NCI-H748 (cell line): ENCODE measurements around the gene FIBIN.

Source experiments
- DNase-seq: peaks from one replicate; lab custom pipeline; 2025; ENCODE audit not compliant: unreplicated experiment; lab: John Stamatoyannopoulos, UW

The FIBIN gene

DNA sequence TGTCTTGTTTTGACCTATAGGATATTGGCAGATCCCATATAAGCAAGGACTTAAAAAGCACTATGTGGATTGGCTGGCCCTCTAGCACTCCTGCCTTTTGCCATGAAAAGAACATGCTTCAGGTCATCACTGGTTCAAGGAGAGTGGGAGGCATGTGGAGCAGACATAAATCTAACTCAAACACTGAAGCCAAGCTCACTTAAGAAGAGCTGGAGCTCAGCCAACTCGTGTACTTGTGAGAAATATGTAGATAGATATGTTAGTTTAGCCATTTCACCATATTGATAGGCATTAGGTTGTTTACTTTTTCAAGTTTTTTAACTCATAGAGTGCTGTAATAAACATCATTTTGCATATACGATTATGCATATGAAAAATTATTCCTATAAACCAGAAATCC, 26.8 kb downstream of the FIBIN start:
- peak; percentile 24 for DNase-seq

DNA sequence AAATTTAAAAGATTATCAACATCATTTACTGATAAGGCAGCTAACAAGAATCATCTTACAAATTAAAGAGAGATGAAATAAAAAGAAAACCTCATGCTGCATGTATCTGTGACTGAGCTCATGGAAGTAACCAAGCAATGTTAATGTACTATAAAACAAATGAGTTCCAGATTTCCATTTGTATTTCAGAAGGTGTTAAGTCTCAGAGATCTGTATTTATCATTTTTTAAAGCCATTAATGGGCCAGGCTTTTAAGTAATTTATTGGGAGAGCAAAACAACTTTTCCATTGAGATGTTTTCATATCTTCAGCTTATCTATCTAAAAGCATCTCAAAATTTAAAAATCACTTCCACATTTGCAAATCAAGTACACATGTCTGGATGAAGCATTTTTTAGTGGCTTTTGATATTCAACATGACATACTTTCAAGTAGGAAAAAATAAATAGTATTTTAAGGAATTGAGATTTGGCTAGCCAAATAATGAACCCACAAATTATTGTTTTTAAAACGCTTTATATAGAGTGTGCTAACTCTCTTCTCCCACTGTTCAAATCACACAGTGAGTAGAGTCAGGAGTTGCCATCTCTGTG, 28.8 kb downstream of the FIBIN start:
- DNase-seq, result no peak

DNA sequence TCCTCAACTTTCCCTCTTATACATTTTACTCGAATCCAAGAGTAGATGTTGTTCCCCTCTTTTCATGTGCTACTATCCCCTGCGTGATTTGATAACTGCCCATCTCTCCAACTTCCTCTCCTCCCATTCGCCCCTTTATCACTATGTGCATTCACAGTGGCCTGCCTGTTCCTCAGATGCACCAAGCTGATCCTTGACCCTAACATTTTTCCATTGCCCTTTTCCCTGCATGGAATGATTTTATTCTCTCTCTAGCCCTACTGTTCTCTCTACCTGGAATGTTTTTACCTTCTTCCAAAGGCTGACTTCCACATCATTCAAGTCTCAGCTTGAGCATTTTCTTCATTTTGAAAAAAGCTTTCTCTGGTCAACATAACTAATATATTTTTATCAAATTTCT, 31.0 kb downstream of the FIBIN start:
- no peak for DNase-seq

DNA sequence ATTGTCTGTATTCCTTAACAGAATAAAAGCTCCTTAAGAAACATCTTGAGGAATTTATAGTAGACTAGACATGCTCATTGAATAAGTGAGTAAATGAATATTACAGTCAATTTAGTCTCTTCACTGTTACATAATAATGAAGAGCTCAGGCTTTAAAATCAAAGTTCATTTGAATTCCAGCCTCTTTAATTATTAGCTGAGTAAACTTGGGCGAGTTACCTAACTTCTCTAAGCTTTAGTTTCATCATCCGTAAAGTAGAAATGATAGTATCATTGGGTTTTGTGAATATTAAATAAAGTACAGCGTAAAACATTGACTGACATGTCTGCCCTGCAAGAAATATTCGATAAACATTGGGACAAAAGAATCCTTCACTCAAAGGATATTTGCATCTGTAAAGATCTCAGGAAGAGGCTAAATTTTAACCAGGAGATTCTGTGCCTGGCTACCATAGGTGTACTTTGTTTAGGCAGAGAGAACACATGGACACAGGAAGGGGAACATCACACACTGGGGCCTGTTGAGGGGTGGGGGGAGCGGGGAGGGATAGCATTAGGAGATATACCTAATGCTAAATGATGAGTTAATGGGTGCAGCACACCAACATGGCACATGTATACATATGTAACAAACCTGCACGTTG, 31.5 kb downstream of the FIBIN start:
- no peak for DNase-seq

DNA sequence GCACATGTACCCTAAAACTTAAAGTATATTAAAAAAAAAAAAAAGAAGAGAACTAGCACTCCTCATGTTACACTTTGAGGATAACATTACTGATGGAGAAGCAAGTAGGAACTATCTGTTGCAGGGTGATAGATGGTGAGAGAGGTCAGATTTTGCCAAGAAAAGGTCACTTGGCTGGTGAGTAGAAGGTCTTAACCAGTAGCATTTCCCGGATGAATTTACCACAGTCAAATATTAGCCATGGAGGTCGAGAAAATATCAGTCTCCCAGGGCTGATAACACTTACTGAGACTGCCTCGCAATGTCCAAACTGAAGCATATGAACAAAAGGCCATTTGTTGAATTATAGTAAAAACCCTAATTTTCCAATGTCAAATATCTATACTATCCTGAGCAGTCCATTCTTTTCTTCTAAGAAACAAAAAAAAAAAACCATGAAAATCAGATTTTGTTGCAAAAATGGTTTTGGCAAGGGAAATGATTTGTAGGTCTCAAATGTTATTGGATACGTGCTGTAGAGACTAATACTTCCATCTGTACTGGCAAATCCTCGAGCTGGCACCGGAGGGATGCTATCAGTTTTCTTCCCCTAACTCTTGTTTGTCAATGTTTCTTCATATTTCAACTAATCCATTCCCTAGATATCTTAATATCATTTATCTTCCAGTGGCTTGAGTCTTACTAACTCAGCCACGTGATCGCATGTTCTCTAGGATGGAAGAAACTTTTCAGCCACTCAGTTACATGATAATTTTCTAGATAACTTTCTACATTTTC, 32.2 kb downstream of the FIBIN start:
- DNase-seq, result no peak

DNA sequence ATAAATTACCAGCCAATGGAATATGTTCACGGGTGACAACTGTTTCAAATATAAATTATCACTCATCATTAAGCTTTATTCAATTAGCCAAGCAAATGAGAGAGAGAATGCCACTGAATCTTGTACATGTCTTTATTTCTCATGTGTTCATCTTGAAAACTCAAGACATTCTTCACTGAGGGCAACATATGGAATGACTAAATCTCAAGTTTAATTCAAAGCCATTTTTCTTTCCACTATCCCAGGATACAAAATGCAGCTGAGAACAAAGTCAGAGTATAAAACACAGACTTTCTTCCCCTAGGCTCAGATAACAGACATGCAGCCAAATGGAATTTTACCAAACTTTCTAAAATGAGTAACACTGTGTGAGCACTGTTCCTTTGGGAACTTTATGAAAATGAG, 34.7 kb downstream of the FIBIN start:
- DNase-seq, result no peak

DNA sequence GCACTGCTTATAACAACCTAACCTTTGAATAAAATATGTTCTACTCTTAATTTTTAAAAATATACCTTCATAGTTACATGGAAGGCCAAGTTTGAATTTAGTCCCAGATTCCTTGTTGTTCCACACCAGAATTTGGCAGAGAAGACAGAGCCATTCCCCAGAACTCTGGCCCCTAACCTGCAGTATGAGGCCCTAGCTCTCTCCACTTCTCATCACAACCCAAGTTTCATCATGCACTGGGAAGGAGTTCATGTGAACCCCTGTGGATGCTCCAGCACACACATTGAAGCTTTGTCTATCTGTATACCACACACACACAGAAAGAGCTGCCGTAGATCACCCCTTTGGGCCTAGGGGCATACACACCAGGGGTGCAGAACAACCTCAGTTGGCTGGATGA, 36.1 kb downstream of the FIBIN start:
- DNase-seq, result no peak

DNA sequence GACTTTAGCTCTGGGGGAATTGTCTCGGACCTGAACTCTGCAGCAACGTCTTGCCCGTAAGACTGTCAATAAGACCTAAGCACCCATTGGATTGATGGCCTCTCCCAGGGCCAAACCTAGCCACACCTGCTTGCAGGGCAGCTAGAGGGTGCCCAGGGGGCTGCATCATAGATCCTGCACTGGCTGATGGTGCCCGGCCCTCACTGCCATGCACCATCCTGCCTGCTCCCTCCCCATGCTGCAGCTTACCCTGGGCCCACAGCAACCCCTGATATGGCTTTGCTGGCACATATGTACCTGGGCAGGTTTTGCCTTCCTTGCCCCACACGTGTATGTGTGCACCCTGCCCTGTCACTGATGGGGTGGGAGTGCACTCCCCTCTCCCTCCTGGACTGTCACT, 37.8 kb downstream of the FIBIN start:
- no peak for DNase-seq

DNA sequence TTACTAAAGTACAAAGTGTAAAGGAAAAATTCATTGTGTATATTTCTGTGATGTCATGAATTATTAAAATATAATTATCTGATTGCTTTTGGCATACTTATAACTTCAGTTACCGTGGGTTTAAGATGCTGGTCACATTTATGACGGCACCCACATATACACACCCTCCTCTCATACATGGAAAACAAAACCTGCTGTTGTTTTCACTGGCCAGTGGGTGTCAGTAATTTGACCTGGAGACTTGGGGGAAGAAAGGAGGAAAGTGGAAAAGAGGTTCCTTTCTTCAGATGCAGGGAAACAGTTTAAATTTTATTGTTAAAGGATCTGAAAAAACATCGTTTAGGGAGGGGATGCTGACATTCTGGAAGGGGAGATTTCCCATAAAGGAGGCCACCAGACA, 46.0 kb downstream of the FIBIN start:
- no peak for DNase-seq

DNA sequence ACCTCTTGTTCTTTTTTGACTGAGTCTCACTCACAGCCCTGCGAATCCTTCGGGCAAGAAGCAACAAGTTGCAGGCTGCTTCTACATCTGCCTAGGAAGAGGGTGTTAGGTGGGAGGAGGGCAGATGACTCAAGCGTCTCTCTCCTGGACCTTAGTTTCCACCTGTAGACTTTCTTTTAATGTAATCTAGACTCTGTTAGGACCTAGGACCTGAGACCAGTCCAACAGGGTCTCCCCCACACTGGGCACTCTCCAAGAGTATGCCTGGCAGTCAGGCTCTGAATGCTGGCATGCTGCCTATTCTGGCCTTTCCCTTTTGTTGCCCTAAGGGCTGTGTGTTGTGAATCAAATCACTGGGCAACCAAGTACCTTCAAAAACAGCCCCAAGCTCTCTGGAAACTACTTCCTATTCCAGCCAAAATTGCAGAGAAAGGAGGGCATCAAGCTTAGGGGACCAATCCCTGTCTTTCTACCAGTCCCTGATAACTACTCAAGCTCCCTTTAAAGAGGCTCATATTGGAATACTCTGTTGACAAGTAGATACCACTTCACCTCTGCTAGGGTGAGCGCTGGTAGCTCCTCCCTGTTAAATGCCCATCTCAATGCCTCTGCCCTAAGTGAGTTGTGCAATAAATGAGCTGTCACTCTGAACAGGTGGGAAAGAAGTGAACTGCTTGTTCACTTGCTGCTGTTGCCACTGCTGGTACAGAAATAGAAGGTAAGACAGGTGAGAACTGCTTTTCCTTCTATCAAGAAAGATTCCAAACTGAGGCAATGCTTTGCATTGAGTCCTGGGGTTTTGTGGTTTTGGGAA, 46.6 kb downstream of the FIBIN start, which contains the start of gene BBOX1:
TSS of gene BBOX1 (plus strand) at position 514 of the 814 bp plus-strand sequence. CDS start 14,616 bp downstream, outside the sequence.
- peak; percentile 34 for DNase-seq

DNA sequence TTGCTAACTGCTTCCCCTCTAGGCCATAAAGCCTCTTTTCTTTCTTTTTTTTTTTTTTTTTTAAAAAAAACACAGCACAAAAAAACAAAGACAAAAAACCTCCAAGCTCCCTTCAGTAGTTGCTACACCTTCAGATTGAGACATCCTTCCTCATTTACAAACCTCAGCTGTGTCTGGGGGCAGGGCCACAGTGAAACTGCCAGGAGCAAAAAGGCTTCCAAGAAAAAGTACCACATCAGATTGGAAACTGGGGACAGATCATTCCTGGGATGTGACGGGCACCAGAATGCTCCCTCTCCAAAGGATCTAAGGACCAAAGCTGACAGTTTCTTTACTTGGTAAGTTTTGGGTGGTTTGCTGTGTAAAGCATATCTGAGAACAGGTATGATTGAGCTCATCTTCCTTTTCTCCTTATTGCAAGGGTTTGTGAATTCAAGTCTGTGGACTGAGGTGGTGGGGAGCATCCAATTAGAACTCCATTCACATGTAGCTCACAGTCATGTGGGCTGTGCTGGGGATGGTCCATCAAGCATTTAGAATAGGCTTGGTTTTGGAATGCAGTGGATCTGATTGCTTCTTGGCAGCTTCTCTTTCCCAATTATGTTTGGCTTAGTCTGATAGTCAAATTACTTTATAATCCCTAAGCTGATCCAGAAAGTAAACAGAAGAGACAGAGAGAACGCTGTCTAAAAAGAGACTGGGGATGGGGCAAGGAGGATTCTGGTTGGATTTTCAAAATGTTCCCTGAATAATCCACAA, 47.4 kb downstream of the FIBIN start:
- no peak for DNase-seq
